A549 treated with Hydrocortisone at 1 μM for 4 hours (cell line): Measurements from ENCODE around the gene AKR1C2. TPM values are rescaled to one million over a fixed set of nuclear protein-coding genes. Genes with fewer than 3 reads are reported as not detected.

Experiments
- total RNA-seq: library from RNA; stranded (reverse); fragments of 200-300 nt; extraction: Qiagen RNA extraction; gene quantifications from 5 replicates; pipeline ENCODE4 v1.2.3, GENCODE V29; 2022

Gene AKR1C2
- total RNA-seq, result 3,555 to 4,056 TPM (median 3,746 TPM) in 5 replicates

DNA sequence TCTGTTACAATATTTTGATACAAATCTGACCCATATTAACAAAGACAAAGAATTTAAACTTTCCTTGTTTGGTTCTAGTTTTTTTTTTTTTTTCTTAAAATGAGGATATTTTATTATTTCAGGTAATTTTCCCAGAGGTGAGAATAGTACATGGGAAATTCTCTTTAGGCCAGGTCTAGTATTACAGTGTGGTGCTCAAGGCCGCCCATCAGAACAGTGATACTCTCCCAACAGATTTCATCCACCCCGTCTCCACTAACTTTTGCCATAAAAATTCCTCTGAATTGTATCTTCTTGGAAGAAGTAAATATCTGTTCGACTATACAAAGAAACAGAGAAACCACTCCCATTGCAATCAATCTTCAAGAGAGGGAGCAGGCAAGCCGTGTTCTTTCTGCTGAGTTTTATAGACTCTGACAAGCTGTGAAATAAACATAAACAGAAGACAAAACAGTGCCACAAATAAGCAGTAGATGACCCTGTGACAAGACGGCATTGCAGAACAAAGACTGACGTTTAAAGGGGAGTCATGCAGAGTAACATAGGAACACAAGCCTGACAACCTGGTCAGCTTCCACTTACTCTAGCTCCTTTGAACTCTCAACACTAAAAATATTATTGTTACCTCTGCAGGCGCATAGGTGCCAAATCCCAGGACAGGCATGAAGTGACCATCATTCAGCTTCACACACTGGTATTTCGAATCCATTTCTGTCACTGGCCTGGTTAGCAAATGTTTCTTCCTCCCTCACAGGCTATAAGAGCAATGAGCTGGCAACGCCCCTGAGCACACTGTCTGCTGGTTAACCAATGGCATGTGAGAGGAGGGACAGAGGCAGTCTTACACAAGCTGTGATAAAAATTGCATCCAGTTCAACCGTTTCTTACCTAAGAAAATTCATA is at the start of gene AKR1C2:
AKR1C2 (minus strand) TSS at position 731 of the 903 bp plus-strand sequence; CDS start at position 709, 22 bp downstream.

DNA sequence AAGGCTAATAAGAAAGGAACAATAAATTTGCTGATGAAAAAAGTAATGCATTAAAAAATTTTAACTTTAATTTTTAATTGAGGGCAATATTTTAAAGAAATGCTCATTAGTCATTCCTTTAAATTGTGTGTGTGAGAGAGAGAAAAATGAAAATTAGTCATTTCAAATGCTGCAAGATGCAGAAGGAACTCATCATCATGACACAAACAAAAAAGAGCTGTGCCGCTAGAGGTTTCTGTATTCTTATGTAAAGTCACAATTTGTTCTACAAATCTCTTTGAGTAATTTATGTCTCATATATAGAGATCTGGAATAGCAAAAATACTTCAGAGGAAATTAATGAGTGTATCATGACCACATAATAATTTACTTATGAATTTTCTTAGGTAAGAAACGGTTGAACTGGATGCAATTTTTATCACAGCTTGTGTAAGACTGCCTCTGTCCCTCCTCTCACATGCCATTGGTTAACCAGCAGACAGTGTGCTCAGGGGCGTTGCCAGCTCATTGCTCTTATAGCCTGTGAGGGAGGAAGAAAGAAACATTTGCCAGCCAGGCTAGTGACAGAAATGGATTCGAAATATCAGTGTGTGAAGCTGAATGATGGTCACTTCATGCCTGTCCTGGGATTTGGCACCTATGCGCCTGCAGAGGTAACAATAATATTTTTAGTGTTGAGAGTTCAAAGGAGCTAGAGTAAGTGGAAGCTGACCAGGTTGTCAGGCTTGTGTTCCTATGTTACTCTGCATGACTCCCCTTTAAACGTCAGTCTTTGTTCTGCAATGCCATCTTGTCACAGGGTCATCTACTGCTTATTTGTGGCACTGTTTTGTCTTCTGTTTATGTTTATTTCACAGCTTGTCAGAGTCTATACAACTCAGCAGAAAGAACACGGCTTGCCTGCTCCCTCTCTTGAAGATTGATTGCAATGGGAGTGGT is 40.5 kb downstream of the AKR1C2 start, which contains the start of gene AKR1C1:
AKR1C1 (plus strand) TSS at position 540 of the 939 bp plus-strand sequence; CDS start at position 570, 30 bp downstream.

Other genes with a start within 250 kb of the AKR1C2 start
- gene AKR1E2, start 177.7 kb downstream of the AKR1C2 start, total RNA-seq, result 6.3 to 7.3 TPM (median 7.0 TPM) in 5 replicates
- 433 to 601 TPM (median 576 TPM) in 5 replicates for gene AKR1C1, start 40.4 kb downstream of the AKR1C2 start, total RNA-seq
- gene AKR1C3, start 90.6 kb upstream of the AKR1C2 start, total RNA-seq, result 1,013 to 1,273 TPM (median 1,197 TPM) in 5 replicates
- not detected in 5 replicates for gene AKR1C8, start 181.3 kb upstream of the AKR1C2 start, total RNA-seq
- gene AKR1C4, start 193.0 kb upstream of the AKR1C2 start, total RNA-seq, result 0.10 to 0.32 TPM (median 0.30 TPM) in 5 replicates